ENCODE measurements around the gene TNNC1. TPM values are rescaled to one million over a fixed set of nuclear protein-coding genes. Genes with fewer than 3 reads are reported as not detected.

TNNC1 gene
- total and polyA plus RNA-seq, 9 of the 15 experiments (the other 6 are each of a cell fraction or from before 2014, with no cell fraction given): 0.08 to 0.85 (median 0.42) TPM; not detected in 4

DNA sequence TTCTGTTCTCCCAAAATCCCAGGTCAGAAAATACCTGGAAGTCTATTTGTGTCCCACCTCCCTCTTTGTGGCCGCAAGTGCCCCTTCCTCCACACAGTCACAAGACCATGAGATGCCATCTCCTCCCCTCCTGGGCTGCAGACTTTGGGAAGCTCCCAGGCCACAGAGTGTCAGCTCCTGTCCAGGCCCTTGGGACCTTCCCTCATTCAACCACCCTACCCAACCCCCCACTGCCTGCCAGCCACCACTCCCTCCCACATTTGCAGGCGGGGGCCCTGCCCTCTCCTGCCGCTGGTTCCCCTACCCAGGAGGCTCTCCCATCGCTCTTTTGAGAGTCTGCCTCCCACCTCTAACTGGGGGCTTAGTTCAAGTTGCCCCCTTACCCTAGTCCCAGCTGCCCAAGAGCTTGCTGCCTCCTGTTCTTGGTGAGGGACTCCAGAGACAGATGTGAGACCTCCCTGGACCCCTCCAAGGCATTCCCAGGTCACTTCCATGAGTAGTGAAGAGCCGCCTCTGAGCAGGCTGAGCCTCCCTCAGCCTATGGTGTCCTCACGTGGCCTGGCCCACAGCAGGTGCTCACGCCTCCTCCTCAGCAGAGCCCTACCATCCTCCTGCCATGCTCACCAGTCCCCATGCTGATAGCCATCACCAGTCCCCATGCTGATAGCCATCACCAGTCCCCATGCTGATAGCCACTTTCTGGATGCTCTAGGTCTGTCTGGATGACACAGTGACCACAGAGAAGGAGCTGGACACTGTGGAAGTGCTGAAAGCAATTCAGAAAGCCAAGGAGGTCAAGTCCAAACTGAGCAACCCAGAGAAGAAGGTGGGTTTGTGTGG, 25.4 kb upstream of the TNNC1 start:
- Histone ChIP-seq H3K27ac (ENCODE audit: extremely low read depth, low read depth, low read length) (no peak overlapping the region), H4K20me1 (replicated peaks; ENCODE audit: control insufficient read depth, insufficient read depth, low read length) (no peaks in the 10 kb centered on the region), H3K79me2 (ENCODE audit: control insufficient read depth, insufficient read depth, low read length) (no peaks in the 10 kb centered on the region), H2AFZ (ENCODE audit: low read depth, low read length) (no peak overlapping the region), H3K9me3 (replicated peaks; ENCODE audit: control insufficient read depth, insufficient read depth, low read depth, low read length) (no peaks in the 10 kb centered on the region), H3K4me2 (ENCODE audit: insufficient read depth, low read length) (no peak overlapping the region), H3K9ac (ENCODE audit: insufficient read depth in 1 of 2, low read depth in 2 of 2, low read length in 2 of 2) (no peak overlapping the region), H3K4me1 (replicated peaks in 1 of 2; ENCODE audit: control insufficient read depth in 2 of 2, insufficient read depth in 2 of 2, low read length in 2 of 2) (peaks cover 0 to 9% of the 10 kb centered on the region in 2 experiments; a peak in 2 of 5 replicates), H3K27me3 (ENCODE audit: control insufficient read depth in 2 of 2, insufficient read depth in 2 of 2, low read length in 2 of 2) (no peaks in the 10 kb centered on the region), H3K9me1 (ENCODE audit: control insufficient read depth, insufficient read depth, low read length) (no peaks in the 10 kb centered on the region), H3K36me3 (ENCODE audit: control insufficient read depth, insufficient read depth, low read length) (peaks cover 79% of the 10 kb centered on the region; the same call in 2 of the 3 replicates), H3K4me3 (no peak overlapping the region)
- intact Hi-C loops (cut with micrococcal nuclease) (no loop called here), in situ Hi-C loops (cut with MboI) (no loop called here)
- POLR2A ChIA-PET: interaction anchor here (0.7 kb wide), 1 partner anchor 305 kb away, joined by 4 read pairs; no protein-coding TSS in a partner anchor
- CTCF ChIA-PET (ENCODE audit: low intra/inter-chr PET ratio): no interaction called here
- FAIRE-seq (no peak), DNase-seq (ENCODE audit: extremely low read depth in 1 of 4, low spot score in 3 of 4) (no peak), ATAC-seq (no peak)
- 87% methylated on average over 7 of the region's 7 CpGs for WGBS (ENCODE audit: insufficient coverage, low coverage, missing lambda C conversion rate)
- BruUV-seq (replicated peaks): no TSS peak
- TF ChIP-seq PHB (CRISPR knock-in tag; IDR thresholded peaks at IDR 0.05): no peak
- TF ChIP-seq SRSF1 (IDR thresholded peaks at IDR 0.05; ENCODE audit: low read depth, low read length): no peak
- TF ChIP-seq, protein P1, sequence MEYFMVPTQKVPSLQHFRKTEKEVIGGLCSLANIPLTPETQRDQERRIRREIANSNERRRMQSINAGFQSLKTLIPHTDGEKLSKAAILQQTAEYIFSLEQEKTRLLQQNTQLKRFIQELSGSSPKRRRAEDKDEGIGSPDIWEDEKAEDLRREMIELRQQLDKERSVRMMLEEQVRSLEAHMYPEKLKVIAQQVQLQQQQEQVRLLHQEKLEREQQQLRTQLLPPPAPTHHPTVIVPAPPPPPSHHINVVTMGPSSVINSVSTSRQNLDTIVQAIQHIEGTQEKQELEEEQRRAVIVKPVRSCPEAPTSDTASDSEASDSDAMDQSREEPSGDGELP (CRISPR knock-in tag; IDR thresholded peaks at IDR 0.05; ENCODE audit: borderline replicate concordance): no peak
- TF ChIP-seq RFX5 (IDR thresholded peaks at IDR 0.05; ENCODE audit: low read depth, low read length): no peak
- TF ChIP-seq, protein P2, sequence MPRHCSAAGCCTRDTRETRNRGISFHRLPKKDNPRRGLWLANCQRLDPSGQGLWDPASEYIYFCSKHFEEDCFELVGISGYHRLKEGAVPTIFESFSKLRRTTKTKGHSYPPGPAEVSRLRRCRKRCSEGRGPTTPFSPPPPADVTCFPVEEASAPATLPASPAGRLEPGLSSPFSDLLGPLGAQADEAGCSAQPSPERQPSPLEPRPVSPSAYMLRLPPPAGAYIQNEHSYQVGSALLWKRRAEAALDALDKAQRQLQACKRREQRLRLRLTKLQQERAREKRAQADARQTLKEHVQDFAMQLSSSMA (CRISPR knock-in tag; IDR thresholded peaks at IDR 0.05): no peak
- TF ChIP-seq RBM39 (optimal IDR thresholded peaks at IDR 0.05; ENCODE audit: low read depth, low read length): no peak
- TF ChIP-seq SMAD3 (CRISPR knock-in tag; conservative IDR thresholded peaks at IDR 0.05): no peak
- TF ChIP-seq MCM2 (IDR thresholded peaks at IDR 0.05; ENCODE audit: low read depth): no peak
- TF ChIP-seq, protein P3, sequence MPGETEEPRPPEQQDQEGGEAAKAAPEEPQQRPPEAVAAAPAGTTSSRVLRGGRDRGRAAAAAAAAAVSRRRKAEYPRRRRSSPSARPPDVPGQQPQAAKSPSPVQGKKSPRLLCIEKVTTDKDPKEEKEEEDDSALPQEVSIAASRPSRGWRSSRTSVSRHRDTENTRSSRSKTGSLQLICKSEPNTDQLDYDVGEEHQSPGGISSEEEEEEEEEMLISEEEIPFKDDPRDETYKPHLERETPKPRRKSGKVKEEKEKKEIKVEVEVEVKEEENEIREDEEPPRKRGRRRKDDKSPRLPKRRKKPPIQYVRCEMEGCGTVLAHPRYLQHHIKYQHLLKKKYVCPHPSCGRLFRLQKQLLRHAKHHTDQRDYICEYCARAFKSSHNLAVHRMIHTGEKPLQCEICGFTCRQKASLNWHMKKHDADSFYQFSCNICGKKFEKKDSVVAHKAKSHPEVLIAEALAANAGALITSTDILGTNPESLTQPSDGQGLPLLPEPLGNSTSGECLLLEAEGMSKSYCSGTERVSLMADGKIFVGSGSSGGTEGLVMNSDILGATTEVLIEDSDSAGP (CRISPR knock-in tag; IDR thresholded peaks at IDR 0.05): no peak
- no peak for TF ChIP-seq MTA2 (IDR thresholded peaks at IDR 0.05; ENCODE audit: low read depth)
- no peak for TF ChIP-seq TCF7L2 (IDR thresholded peaks at IDR 0.05; ENCODE audit: low read depth, low read length)
- TF ChIP-seq HNRNPUL1 (IDR thresholded peaks at IDR 0.05; ENCODE audit: low read length): no peak
- no peak for TF ChIP-seq HNRNPL (IDR thresholded peaks at IDR 0.05; ENCODE audit: low read depth, low read length)
- TF ChIP-seq ZBTB17 (CRISPR knock-in tag; IDR thresholded peaks at IDR 0.05): no peak
- no peak for TF ChIP-seq XRCC3 (IDR thresholded peaks at IDR 0.05)
- no peak for TF ChIP-seq CBX1 (IDR thresholded peaks at IDR 0.05; ENCODE audit: low read depth)
- TF ChIP-seq TCFL5 (CRISPR knock-in tag; conservative IDR thresholded peaks at IDR 0.05): no peak
- no peak for TF ChIP-seq MTF1 (CRISPR knock-in tag; IDR thresholded peaks at IDR 0.05; ENCODE audit: borderline replicate concordance)

All from K562 (cell line).